Loucy (cell line): ENCODE results near the gene TMIGD3.

ENCODE experiments used
- CTCF ChIP-seq: fragments of 200-600 bp; sonication (generic); conservative IDR thresholded peaks from 2 replicates; pipeline ENCODE4 v1.5.1; 2014; ENCODE audit warnings: mild to moderate bottlenecking, antibody characterized with exemption, low read length
- EZH2phosphoT487 ChIP-seq: fragments of 200-600 bp; IDR thresholded peaks from 2 replicates; pipeline ENCODE4 v1.6.1; 2018; ENCODE audit warnings: antibody characterized with exemption, mild to moderate bottlenecking, moderate library complexity, borderline replicate concordance

GRCh38 chr1:111507411-111508201, 4.2 kb upstream of the TMIGD3 start:
- TF ChIP-seq CTCF = no peak
- no peak for TF ChIP-seq EZH2phosphoT487
